ENCODE results near the gene CAPN15. TPM values are rescaled to one million over a fixed set of nuclear protein-coding genes. Genes with fewer than 3 reads are reported as not detected.

CAPN15 gene
- total and polyA plus RNA-seq, 2 of the 4 experiments (the other 2 are of a cell fraction): 9.3 to 24.3 TPM

- ChIA-PET CTCF (interaction anchor here (0.5 kb wide), 1 partner anchor 21 kb away, joined by 3 read pairs; no protein-coding TSS in a partner anchor), POLR2A (ENCODE audit: unreplicated experiment) (no interaction called here)
- no peak overlapping the region for H3K14ac ChIP-seq (replicated peaks; ENCODE audit: low read depth, low read length)
- H4K91ac ChIP-seq (ENCODE audit: insufficient read depth, low read depth, low read length): no peak overlapping the region
- H3K9me1 ChIP-seq (ENCODE audit: insufficient read depth, low read length): no peaks in the 10 kb centered on the region
- no peak overlapping the region for H3K23ac ChIP-seq (ENCODE audit: low read depth, low read length)
- no TSS peak for BruUV-seq (replicated peaks)
- no peaks in the 10 kb centered on the region for H3K27me3 ChIP-seq (ENCODE audit: control insufficient read depth, insufficient read depth, low read length)
- no peak overlapping the region for H2BK15ac ChIP-seq (ENCODE audit: low read depth, low read length)
- H2BK20ac ChIP-seq (ENCODE audit: low read depth, low read length): no peak overlapping the region
- 89% methylated on average over 9 of the region's 12 CpGs; no CpG with 5 or more reads in 1 of the 2 experiments for WGBS, 2 experiments (ENCODE audit: extremely low coverage in 2 of 2, insufficient read length in 1 of 2)
- ATAC-seq (ENCODE audit: low read depth) (no peak), DNase-seq (no peak)
- H2BK5ac ChIP-seq (ENCODE audit: low read depth, low read length, poor library complexity, severe bottlenecking): no peak overlapping the region
- dilution Hi-C loops (cut with HindIII; ENCODE audit: low sequenced_read_pairs, unreplicated experiment): no loop called here
- no peaks in the 10 kb centered on the region for H3K9me3 ChIP-seq (ENCODE audit: control insufficient read depth, insufficient read depth, low read length)
- no peaks in the 10 kb centered on the region for H4K20me1 ChIP-seq (ENCODE audit: insufficient read depth, low read length)
- TF ChIP-seq CEBPB (IDR thresholded peaks at IDR 0.05; ENCODE audit: low read depth, low read length) (no peak), NFE2L2 (IDR thresholded peaks at IDR 0.05; ENCODE audit: low read depth, low read length) (no peak), CHD1 (IDR thresholded peaks at IDR 0.05; ENCODE audit: low read depth, low read length) (no peak), BHLHE40 (IDR thresholded peaks at IDR 0.05; ENCODE audit: low read depth, low read length) (no peak), MAZ (IDR thresholded peaks at IDR 0.05; ENCODE audit: borderline replicate concordance, low read depth, low read length) (no peak), RFX5 (IDR thresholded peaks at IDR 0.05; ENCODE audit: low read depth, low read length) (no peak), SMC3 (IDR thresholded peaks at IDR 0.05; ENCODE audit: low read depth, low read length) (no peak), RAD21 (IDR thresholded peaks at IDR 0.05; ENCODE audit: low read length) (no peak), FOS (IDR thresholded peaks at IDR 0.05; ENCODE audit: low read depth, low read length) (no peak)
- H3K9ac ChIP-seq (ENCODE audit: low read depth, low read length): no peak overlapping the region
- H3K4me1 ChIP-seq (ENCODE audit: control insufficient read depth, insufficient read depth, low read length): no peaks in the 10 kb centered on the region
- no peak overlapping the region for H4K5ac ChIP-seq (ENCODE audit: low read depth, low read length)
- H2BK120ac ChIP-seq (ENCODE audit: low read depth, low read length): no peak overlapping the region
- intact Hi-C loops (cut with micrococcal nuclease): no loop called here
- no peak overlapping the region for H2AK9ac ChIP-seq (replicated peaks; ENCODE audit: low read depth, low read length, poor library complexity)
- H2AFZ ChIP-seq (replicated peaks; ENCODE audit: low read length, poor library complexity): no peak overlapping the region
- no peaks in the 10 kb centered on the region for H3K79me1 ChIP-seq (ENCODE audit: low read depth in 1 of 2, low read length in 2 of 2)
- in situ Hi-C loops (cut with MboI; ENCODE audit: low sequenced_read_pairs): no loop called here
- no peak overlapping the region for H3K4me2 ChIP-seq (ENCODE audit: low read depth, low read length)
- no peak overlapping the region for H3K18ac ChIP-seq (ENCODE audit: low read depth, low read length)
- no peak overlapping the region for H3K27ac ChIP-seq (ENCODE audit: insufficient read depth, low read length)
- H3K36me3 ChIP-seq (ENCODE audit: control insufficient read depth, insufficient read depth, low read length): peaks cover 1% of the 10 kb centered on the region; the same call in 1 of the 2 replicates
- H2AK5ac ChIP-seq (ENCODE audit: low read depth, low read length): no peak overlapping the region
- H3K4me3 ChIP-seq (ENCODE audit: insufficient read depth, low read depth, low read length): no peak overlapping the region
- H3K4ac ChIP-seq (ENCODE audit: low read depth, low read length): no peak overlapping the region
- no peak overlapping the region for H4K8ac ChIP-seq (ENCODE audit: low read depth in 2 of 2, low read length in 2 of 2)
- H3K56ac ChIP-seq (ENCODE audit: extremely low read depth, insufficient read depth, low read length): no peak overlapping the region
Observed at GRCh38 chr16:499924-500323, 27.6 kb upstream of the CAPN15 start.

Data from IMR-90 (cell line).